Heart left ventricle (tissue), 13 donors: Measurements from ENCODE around the gene APLP1.

Source experiments
- CTCF ChIP-seq, 12 donors: fragments of 200-600 bp; sonication (generic) in 4 of 12; IDR thresholded peaks; one replicate each; pipeline versions ENCODE4 v1.5.0 to v1.8.0; 2018 to 2022; ENCODE audit warnings: antibody characterized with exemption in 12 of 12, mild to moderate bottlenecking in 5 of 12
- POLR2A ChIP-seq, 2 donors: fragments of 450-650 bp; IDR thresholded peaks; one replicate each; pipeline ENCODE4 v1.6.1; 2017; ENCODE audit warnings: antibody characterized with exemption in 2 of 2, mild to moderate bottlenecking in 2 of 2, moderate library complexity in 2 of 2
- donor health status: ischemic (EF 13 %, LVEDD 7.1; RV severe dilation, severe dysfunction).
- donor health status: DM: no; HTN: yes; CAD: no.
- donor health status: DM: no; HTN: no; CAD: no.
- donor health status: ischemic (EF 25% LVEDD 6.9; RV normal size, moderate dysfunction).
- donor health status: ischemic (EF 25% LVEDD 5.7; RV mildly dilated, moderate dysfunction).
- donor health status: ischemic (EF 35%, LVEDD 5.7; RV mildly dilated, moderate dysfunction).
- donor health status: nonischemic (EF 11% LVEDD 7.7; RV severe dilation, severe dysfunction).
- donor health status: DM: yes; HTN: yes; CAD: no.
- donor health status: PGD.
- donor health status: ischemic (EF 29% LVEDD 5.4; RV normal size, mild dysfunction).
- donor health status: nonischemic (EF 23%, LVEDD 6.1; RV moderate dilation, normal function).

GRCh38 chr19:35889370-35890112 is 21.2 kb downstream of the APLP1 start:
- TF ChIP-seq CTCF (IDR thresholded peaks at IDR 0.05) (no peak), POLR2A (IDR thresholded peaks at IDR 0.05) (no peak)
